Activated CD4-positive, alpha-beta T cell treated with anti-CD3 and anti-CD28 coated beads for 4 hours (primary cell): ENCODE measurements around the gene LRRC25.
A peak's percentile ranks its signal among the peaks of the same experiment; 100 is the strongest.

Experiments used
- DNase-seq, 2 donors: peaks; one replicate each; pipeline ENCODE4 v3.0.0-alpha.2; 2020

The LRRC25 gene

DNA sequence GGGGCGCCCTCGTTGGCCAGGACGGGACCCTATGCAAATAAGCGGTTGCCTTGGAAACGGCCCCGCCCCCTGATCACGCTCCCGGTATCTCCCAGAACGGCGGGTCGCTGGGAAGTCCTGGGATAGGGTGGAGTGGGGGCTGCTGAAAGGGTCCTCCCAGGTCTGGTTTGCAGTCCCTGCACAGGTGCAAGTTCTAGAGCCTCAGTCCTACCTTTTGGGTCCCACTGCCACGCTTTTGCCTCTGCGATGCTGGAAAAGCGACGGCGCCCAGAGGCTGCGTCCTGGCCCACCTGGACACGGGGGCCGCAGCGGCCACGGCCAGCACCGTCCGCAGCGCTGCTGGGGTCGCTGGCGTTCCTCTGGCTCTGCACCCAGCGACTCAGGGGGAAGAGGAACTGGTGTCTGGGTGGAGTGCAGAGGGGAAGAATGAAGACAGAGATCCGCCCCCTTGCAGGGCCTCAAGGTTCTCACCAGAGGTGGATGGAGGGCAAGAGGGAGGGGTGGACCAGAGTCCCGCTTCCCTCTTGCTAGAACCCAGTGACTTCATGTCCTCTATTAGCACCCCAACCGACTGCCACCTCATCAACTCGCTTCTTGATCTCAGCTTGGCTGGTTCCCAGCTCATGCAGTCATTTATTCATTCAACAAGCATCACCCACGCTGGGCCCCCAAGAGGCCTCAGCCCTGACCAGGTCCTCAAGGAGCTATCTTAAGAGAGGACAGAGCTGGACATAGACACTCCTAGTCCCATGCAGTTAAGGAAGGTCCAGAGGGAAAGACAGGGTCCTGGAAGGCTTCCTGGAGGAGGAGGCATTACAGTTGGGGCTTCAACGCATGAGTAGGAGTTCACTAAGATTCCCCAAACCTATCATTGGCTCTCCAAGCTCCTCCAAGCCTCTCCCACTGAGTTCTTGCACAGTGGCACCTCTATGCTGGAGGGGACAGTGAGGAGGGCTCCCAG, at the start of gene LRRC25:
Gene LRRC25 (minus strand): TSS at position 381 of the 961 bp plus-strand sequence. CDS start 659 bp downstream, outside the sequence.
- DNase-seq: no peak

DNA sequence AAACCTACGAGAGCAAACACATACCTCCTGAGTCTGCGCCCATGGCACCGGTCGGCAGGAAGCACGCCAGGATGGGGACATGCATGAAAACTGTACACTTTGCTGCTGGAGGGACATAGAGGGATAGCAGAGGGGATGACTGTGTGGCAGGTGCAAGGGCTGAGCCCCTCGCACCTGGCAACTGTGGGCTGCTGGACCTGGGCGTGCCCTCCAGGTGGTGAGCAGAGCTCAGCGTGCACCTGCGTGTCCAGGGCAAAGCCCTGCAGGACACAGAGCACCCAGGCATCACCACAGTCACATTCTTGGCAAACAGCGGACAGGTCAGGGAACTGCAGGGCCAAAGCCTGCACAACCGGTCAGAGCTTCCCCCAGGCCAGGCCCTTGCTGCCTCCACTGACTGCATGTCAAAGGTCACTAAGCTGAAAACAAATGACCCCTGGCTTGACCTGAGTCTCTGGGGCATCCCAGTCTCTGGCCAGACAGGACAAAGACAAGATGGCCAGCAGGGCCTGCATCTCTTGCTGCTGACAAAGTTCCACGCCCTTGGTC, 49.5 kb upstream of the LRRC25 start:
- no peak for DNase-seq

DNA sequence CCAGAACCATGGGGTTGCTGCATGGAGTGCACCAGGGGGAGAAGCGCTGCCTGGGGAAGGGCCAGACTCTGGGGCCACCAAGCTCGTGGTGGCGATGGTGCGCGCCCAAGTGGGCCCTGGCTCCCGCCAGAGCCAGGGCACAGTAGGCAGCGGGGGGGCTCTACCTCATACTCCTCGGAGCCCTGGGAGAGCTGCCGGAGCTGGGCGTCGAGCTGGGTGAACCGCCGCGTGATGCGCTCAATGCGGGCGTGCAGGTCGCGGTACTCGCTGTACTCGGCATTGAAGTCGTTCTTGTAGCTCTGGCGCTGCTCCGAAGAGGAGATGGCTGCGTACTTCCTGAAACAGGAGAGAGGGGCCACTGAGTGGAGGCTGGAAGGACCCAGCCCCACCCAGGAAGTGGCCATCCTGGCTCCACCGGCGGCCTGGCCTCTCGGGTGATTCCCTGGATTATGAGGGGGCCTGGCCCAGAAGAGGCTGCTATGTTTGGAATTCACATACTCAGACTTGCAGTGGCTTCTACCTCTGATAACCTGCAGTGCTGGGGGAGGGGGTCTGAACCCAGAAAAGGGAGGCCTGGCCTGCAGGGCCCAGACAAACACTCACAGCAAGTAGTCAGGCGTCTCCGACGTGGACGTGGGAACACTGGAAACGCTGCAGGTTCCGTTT, 48.9 kb upstream of the LRRC25 start:
- no peak for DNase-seq

DNA sequence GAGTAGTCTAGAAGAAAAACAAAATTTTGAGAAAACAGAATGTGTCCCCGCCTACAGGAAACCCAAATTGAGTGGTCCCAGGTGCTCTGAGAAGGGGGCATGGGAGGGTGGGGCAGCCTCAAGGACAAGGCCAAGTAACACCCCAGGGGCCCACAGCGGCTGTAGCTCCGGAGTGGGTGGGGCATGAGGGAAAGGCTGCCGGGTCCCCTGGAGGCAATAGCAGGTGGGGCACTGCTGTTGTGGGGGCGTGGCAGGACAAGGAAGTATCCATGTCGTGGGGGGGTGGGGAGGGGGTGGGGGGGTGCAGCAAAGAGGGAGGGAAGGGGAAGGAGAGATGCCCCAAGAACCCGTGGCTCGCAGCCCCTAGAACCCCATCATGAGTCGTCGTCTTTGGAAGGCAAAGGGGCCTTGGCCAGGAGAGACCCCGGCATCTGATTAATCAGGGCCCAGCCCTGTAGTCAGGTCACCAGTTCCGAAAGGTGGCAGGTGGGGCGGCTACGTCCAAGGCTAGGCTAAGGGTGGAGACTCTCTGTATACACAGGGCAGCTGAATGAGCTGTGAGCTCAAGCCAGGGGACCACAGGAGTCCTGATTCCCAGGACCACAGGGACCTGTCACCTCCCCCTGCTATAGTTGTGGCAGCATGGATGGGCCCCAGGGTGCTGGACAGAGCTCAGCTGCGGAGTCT, 48.0 kb upstream of the LRRC25 start:
- DNase-seq: no peak

DNA sequence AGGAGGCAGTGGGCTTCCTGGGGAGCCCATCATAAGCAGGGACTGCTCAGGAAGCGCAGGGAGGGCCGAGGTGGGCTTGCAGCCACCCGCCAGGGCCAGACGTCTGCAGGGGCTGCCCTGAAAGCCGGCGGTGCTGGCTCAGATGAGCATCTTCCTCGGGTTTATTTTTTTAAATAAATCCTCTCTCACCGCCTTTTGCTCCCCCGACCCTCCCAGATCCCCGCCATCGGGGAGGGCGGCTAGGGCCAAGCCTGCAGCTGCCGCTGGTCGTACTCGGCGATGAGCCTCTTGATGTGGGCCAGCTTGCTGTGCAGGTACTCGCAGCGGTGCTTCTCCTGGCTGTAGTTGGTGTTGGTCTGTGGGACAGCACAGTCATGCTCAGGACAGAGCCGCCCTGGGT, 47.1 kb upstream of the LRRC25 start:
- no peak for DNase-seq

DNA sequence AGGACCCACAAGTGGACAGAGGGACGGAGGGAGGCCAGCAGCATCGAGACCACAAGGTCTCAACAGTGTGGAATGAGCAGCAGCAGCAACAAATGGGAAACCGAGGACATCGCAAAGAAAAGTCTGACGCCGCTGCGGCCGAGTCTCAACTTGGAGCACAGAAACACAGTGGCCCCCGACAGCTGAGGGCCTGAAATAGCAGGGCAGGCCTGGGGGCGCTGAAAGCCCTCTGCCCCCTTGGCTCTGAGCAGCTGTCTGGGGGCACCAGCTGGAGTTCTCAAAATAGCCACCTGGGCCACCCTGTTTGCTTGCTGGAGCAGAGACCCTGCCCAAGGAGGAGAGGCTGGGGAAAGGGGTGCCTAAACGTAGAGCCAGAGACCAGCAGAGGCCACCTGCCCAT, 46.4 kb upstream of the LRRC25 start:
- no peak for DNase-seq

DNA sequence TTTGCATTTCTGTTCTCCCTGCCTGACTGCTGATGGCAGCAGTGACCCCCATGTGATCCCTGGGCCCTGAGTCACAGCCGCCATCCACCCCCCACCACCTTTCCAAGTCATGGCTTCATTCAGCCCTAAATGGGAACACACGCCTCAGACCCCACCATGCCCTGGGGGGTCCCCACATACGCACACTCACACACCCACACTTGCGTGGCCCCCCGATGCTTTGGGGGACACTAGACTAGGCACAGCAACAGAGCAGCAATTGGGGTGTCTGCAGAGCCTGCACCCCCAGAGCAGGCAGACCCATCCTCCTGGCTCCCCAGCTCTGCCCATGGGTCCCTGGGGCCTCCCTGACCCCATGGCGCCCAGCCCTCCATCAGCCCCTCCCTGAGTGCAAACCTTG, 46.0 kb upstream of the LRRC25 start:
- DNase-seq: no peak

DNA sequence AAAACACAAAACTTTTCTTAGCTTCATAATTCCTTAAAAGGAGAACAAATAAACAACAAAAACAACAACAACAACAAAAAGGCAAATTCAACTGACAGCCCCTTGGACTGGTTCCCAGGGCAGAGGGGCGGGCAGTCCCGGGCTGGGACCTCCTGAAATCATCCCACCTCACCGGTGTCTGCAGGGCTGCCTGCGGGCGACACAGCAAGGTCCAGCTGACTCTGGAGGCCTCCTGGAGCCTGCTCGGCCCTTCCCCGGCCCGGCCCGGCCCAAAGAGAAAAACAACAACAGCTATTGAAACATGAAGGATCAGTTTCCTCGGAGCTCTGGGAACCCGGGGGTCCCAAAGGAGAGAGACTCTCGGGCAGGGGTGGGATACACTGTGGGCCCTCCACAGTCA, 45.5 kb upstream of the LRRC25 start:
- DNase-seq: no peak

DNA sequence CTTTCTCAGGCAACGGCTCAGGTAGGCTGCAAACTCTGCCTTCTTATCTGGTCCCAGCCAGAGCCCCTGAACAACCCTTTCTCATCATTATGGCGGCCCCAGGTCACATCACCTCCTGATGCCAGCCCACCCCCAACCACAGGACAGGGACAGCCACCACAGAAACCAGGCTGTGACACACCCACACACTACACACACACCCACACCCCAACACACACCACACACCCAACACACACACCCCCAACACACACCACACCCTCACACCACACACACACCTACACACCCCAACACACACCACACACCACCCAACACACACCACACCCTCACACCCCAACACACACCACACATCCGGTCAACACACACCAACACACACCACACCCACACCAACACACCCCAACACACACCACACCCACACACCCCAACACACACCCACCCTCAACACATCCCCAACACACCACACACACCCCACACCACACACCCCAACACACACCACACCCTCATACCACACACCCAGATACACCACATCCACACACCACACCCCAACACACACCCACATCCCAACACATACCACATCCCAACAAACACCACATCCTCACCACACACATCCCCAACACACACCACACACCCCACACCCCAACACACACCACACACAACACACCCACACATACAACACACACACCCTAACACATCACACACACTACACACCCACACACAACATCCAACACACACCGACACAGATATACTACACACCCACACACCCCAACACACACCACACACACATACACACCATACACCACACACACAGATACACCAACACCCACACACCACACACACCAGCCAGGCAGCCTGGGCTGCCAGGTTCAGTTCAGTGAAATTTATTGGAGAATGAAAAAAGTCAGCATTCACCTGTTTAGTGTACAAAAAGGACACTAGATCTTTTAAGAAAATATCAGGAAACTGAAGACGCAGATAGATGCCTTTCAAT, 44.7 kb upstream of the LRRC25 start:
- no peak for DNase-seq

DNA sequence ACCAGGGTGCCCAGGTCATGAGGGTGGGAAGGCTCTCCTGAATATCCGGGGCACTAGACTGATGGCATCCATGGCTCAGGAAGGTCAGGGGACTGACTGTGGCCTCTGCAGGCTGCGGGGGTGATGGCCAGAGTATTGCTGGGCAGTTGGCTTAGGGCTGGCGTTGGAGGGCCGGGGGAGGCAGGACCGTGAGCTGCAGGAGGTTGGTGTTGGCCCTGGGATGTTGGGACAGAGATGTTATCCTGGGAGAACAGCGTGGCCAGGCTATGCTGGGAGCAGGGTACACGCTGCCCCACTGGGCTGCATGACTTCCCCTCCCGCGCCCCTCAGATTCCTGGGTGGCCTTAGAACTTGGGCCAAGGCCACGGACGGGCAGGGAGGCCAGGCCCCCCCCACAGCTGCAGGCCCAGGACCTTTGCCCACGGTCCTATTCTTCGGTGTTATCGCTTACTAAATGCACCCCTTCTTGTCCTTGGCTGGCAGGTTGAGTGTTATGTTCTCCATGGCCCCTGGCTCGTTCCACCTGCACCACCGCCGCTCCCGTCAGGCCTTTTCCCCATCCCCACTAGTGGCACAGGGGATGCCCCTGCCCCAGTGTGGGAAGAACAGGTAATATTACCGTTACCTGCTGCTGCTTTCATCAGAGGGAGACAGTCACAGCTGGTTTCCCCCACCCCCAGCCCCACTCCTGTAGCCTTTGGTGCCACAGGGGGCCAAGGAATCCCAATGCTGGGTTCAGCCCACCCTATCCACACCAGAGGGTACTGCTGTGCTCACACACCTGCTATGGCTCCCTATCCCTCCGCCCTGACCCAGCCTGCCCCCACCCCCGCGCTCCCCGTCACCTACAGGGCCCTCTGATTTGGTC, 43.7 kb upstream of the LRRC25 start:
- no peak for DNase-seq

DNA sequence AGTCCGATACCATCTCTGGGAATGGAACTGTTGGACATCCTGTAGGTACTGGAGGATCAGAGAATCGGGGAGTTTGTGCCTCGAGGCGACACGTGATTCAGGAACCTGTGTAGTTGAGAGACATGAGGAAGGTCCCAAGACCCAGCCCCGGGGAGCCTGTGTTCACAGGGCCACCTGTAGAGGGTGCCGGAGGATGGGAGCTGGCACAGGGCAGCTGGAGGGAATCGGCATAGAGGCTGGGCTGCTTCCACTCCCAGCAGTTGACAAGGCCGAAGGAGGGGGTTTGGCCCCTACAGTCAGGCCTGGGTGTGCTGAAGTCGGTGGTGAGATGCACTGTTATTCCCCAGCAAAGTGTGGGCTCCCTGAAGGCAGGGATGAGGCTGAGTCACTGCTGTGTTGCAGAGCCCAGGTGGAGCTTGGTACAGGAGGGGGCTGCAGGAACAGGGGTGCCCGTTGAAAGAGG, 43.0 kb upstream of the LRRC25 start:
- DNase-seq: no peak

DNA sequence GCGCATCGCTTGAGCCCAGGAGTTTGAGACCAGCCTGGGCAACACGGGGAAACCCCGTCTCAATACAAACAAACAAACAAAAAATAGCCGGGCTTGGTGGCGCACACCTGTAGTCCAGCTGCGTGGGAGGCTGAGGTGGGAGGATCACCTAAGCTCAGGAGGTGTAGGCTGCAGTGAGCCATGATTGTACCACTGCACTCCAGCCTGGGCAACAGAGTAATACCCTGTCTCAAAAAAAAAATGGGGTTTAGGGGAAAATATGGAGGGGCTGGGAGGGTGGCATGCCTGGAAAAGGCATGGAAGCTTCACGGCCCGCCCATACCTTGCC, 42.5 kb upstream of the LRRC25 start:
- no peak for DNase-seq

DNA sequence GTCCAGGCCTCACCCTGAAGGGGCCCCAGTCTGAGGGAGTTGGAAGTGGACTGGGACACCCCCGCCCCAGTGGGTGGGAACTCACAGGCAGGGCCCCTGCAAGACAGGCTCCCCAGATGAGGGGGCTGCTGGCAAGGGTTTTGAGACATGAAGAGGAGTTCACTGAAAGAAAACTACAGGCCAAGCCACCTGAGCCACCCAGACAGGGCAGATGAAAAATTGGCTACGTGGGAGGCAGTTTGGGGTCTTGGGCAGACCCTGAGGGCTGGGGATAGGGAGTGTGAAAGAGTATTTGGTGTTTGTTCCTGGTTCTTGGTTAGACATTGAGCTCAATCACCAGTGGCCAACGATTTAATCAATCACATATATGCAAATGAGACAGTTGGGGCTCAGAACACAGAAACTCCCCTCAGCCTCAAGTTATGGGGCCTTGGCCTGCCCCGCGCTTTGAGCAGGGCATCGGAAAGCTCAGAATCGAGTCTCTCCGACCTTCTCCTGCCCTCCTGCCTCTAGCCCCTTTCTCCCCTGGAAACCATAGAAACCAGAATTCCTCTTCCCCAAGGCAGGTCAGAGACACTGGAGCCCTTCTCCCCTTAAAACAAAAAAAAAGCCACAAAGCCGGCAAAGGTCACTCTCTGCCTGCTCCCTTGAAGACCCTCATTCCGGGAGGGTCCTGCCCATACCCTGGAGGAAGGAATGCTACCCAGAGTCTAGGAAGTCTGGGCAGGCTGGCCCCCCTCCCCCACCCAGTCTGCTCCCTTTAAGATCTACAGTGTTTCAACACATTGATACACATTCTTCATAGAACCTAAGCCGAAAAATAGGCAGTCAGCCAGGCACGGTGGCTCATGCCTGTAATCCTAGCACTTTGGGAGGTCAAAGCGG, 41.8 kb upstream of the LRRC25 start:
- no peak for DNase-seq

DNA sequence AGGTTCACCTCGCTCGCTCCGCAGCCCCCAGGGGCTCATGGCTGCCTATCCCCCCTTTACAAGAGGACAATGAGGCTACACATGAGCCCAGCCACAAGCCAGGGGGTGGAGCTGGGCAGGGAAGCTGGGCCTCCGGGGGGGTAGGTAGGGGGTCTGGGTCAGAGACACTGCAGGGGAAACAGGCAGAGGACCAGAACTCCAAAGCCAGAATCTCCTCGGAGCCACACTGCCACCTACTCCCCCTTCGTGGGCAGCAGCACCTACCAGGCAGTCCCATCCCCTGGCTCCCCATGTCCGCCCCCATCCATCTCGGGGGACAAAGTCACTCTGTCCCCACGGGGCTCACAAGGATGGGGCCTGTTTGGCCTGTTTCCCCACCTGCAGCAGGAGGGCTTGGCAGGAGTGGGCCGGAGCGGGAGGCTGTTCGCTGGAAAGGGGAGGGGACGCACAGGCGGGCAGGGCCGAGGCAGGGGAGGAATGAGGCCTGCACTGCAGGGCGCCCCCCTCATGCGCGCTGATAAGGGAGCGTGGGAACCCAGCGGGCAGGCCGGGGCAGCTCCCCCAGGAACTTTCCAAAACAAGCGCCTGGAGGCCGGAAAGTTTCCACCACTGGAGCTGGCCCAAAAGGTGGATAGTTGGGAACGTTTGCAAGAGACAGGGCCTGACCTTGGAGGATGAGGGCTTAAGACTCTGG, 41.1 kb upstream of the LRRC25 start:
- no peak for DNase-seq

DNA sequence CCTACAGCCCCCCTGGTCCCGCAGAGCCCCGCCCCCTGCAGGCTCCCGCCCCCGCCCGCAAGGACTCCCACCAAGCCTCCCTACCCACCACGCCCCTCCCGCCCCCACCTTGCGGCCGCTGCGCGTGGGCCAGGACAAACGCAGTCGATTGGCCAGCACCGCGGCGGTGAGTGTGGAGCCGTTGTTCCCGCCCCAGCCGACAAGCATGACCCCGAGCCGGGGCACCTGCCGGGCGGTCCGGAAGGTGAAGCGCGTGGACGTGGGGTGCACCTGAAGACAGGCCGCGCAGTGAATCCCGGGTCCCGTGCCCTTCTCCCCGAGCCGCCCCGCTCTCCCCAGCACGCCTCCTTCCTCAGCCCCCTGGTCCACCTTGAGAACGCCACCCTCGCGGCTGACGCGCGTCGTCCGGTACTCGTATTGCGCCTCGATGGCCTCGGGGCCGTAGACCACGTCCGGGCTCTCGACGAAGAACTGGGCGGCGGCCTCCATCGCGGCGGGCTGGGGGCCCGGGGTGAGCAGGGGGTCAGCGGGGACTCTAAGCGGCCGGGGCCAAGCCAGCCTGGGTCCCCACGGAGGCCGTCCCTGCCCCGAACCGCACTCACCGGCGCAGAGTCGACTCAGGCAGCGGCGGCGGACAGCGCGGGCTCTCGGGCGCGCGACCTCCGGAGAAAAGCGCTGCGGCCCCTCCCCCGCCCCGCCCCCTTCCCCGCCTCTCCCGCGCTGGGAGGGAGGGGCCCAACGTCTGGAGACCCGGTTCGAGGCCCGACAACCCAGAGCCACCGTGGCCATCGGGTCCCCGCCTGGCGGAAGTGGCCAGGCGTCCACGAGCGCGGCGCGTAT, 40.3 kb upstream of the LRRC25 start, which contains the start of gene ISYNA1:
Gene ISYNA1 (minus strand): TSS at position 643 of the 840 bp plus-strand sequence. CDS start 154 bp downstream, at position 489.
- peak; percentile 62 to 70 for DNase-seq

DNA sequence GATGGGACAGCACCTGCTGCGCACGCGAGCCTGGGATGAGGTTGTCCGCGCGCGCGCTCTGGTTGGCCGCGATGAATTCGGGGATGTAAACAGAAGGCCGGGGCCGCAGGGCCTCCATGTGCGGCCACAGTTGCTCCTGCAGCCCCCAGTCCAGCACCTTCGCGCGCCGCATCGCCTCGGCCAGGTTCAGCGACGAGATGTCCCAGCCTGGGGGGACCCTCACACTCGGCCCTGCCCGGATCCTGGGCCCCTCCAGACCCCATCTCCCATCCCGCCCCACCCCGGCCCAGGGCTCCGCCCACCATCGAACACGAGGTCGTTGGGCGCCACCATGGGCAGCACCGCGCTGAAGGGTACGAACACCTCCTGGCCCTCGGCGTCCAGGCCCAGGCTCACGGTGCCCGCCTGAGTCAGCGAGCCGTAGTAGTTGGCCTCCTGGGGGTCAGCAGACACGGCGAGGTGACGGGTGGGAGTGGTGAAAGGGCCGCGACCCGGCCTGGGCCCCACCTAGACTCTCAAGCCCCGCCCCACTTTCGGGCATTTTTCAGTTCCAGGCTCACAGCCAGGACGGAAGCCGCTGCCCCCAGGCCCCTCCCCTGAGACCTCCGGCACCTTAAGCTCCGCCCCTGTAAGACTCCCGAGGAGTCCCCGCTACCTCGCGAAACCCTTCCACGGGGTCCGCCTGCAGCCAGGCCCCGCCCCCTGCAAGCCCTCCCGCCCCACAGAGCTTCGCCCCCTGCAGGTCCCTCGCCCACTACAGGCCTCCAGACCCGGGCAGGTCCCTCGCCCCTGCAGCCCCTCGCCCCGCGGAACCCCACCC, 39.5 kb upstream of the LRRC25 start:
- DNase-seq: peak; percentile 66 to 77
